ENCODE data around the gene MYT1. TPM values are rescaled to one million over a fixed set of nuclear protein-coding genes. Genes with fewer than 3 reads are reported as not detected.

MYT1 gene
- total RNA-seq, 4 donors from 2014 or later, result not detected

DNA sequence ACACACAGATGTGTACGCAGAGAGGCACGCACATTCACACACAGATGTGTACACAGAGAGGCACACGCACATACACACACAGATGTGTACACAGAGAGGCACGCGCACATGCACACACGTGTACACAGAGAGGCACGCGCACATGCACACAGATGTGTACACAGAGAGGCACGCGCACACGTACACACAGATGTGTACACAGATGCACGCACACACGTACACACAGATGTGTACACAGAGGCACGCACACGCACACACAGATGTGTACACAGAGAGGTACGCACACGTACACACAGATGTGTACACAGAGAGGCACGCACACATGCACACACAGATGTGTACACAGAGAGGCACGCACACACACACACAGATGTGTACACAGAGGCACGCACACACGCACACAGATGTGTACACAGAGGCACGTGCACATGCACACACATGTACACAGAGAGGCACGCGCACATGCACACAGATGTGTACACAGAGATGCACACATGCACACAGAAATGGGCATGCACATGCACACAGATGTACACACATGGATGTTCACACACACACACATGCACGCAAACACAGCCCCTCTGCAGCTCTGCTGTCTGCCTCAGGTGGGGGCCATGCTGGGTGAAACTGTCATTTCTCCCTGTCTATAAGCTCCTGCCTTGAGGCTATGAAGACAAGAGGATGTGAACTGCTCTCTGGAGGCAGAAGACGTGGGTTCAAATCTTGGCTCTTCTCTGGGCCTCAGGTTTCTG lies 14.3 kb upstream of the MYT1 start:
- H3K27ac ChIP-seq, result no peak overlapping the region
- no peak overlapping the region for H3K4me3 ChIP-seq
- H3K36me3 ChIP-seq, result no peaks in the 10 kb centered on the region
- peaks cover 0 to 10% (median 0%) of the 10 kb centered on the region in 4 donors for H3K9me3 ChIP-seq
- no peak for DNase-seq (ENCODE audit: low spot score in 2 of 2)
- TF ChIP-seq EP300 (IDR thresholded peaks at IDR 0.05) (no peak), POLR2A (IDR thresholded peaks at IDR 0.05) (no peak), CTCF (IDR thresholded peaks at IDR 0.05) (no peak)
- WGBS, 2 donors, result 92% methylated on average over 26 of the region's 26 CpGs
- no peaks in the 10 kb centered on the region for H3K4me1 ChIP-seq
- peaks cover 0 to 34% of the 10 kb centered on the region in 2 donors for H3K27me3 ChIP-seq

DNA sequence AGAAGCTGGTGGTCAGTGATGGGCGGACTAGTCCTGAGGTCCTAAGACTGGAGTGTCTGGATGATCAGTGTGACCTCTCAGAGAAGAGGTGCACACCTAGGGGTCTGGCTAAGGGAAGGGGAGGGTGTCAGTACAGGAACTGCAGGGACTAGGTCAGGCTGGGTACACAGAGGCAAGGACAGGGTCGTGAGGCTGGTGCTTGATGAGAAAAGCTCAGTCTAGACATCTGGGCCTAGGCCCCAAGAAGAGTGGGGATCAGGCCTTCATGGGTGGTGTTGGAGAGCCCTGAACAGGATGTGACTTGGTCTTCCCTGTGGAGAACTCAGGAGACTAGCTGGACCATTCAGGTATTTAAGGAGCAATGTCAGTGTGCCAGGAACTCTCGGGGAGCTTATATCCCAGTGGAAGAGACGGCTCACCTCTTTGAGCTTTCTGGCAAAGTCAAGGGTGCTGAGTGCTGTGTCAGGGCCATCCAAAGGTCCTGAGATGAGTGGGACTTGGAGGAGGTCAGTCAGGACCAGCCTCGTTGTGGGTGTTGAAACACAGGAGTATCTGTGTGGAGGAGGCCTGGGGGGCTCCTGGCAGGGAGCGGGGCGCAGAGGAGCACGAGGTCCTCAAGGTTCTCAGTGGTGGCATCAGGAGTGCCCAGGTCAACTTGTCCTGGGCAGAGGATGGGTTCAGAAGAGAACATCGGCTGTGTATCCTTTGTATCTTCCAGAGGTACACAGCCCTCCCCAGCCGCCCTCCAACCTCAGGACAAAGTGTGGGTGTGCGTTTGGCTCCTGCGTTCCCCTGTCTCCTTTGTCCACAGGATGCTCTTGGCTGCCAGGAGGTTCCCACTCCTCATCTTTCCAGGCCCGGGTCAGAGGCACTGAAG lies 13.3 kb upstream of the MYT1 start:
- Histone ChIP-seq H3K36me3 (no peaks in the 10 kb centered on the region), H3K27me3 (peaks cover 0 to 40% of the 10 kb centered on the region in 2 donors), H3K27ac (no peak overlapping the region), H3K4me1 (no peaks in the 10 kb centered on the region), H3K9me3 (no peaks in the 10 kb centered on the region), H3K4me3 (no peak overlapping the region)
- WGBS, 2 donors, result 75% methylated on average over 12 to 13 of the region's 13 CpGs
- TF ChIP-seq CTCF (IDR thresholded peaks at IDR 0.05) (no peak), EP300 (IDR thresholded peaks at IDR 0.05) (no peak), POLR2A (IDR thresholded peaks at IDR 0.05) (no peak)
- no peak for DNase-seq (ENCODE audit: low spot score in 2 of 2)

DNA sequence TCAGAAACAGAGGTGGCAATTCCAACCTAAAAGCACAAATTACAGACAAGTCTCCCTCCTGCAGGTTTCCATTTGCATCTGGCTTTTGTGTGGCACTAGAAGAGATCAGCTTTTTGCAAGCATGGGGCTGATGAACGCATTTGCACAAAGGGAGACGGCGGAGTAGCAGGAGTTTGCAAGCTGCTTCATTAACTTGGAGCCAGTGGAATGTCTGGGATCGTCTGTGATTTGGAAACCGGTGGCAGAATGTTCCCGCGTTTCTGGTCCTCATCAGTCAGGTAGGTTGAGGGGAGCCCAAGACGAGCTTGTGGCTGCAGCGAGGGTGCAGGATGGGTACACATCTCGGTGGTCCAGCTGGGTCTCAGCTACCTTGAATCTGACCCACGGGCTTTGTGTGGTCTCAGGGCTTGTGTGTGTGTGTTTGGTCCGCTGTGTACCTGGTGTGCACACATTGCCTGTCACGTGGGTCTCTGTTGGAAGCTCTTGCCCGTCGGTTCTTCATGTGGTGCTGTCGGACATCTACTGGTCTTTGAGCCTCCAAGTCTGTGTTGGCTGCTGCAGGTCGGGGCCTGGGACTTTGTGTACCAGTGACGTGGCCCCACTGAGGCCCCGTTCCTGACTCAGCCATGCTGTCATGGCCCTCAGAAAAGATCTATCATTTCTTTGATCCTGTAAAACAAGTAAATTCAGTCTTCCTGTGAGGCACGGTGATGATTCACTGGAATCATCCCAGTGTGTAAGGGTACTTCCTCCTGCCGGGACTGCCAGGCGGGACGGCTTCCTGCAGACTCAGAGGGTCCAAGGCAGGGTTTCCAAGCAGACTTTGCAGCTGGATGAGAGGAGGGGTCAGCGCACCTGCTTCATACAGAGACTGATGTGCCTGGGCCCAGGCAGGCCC lies 12.4 kb upstream of the MYT1 start:
- H3K27ac ChIP-seq, result no peak overlapping the region
- TF ChIP-seq EP300 (IDR thresholded peaks at IDR 0.05), result no peak
- TF ChIP-seq CTCF (IDR thresholded peaks at IDR 0.05), result no peak
- no peak for TF ChIP-seq POLR2A (IDR thresholded peaks at IDR 0.05)
- H3K9me3 ChIP-seq, result no peaks in the 10 kb centered on the region
- H3K36me3 ChIP-seq, result no peaks in the 10 kb centered on the region
- 72 to 78% methylated on average over 18 to 24 of the region's 24 CpGs for WGBS, 2 donors
- H3K27me3 ChIP-seq, result peaks cover 0 to 34% of the 10 kb centered on the region in 2 donors
- no peak for DNase-seq (ENCODE audit: low spot score in 2 of 2)
- H3K4me3 ChIP-seq, result no peak overlapping the region
- H3K4me1 ChIP-seq, result no peaks in the 10 kb centered on the region

GRCh38 chr20:64152906-64153305 lies 11.3 kb upstream of the MYT1 start:
- peaks cover 0 to 35% of the 10 kb centered on the region in 2 donors for H3K27me3 ChIP-seq
- no peaks in the 10 kb centered on the region for H3K36me3 ChIP-seq
- 78 to 83% methylated on average over 8 to 9 of the region's 9 CpGs for WGBS, 2 donors
- no peak overlapping the region for H3K27ac ChIP-seq
- H3K9me3 ChIP-seq, result no peaks in the 10 kb centered on the region
- no peaks in the 10 kb centered on the region for H3K4me1 ChIP-seq
- DNase-seq (ENCODE audit: low spot score in 2 of 2), result no peak
- TF ChIP-seq POLR2A (IDR thresholded peaks at IDR 0.05) (no peak), CTCF (IDR thresholded peaks at IDR 0.05) (no peak)
- H3K4me3 ChIP-seq, result no peak overlapping the region

All from tibial nerve (tissue), 4 donors.